AG10803 (cell line): Measurements from ENCODE around the gene ITPRID2.

Source experiments
- DNase-seq: peaks from one replicate; pipeline ENCODE4 v3.0.0; 2010; ENCODE audit warnings: low read depth
- H3K4me3 ChIP-seq: 2 replicates; pipeline ENCODE4 v1.5.1; 2011; ENCODE audit warnings: mild to moderate bottlenecking, low read length, control low read depth
- TF ChIP-seq, protein P1 (sequence below): conservative IDR thresholded peaks from 2 replicates; pipeline ENCODE4 v1.5.1; 2011; ENCODE audit warnings: mild to moderate bottlenecking, low read length, control low read depth, inconsistent platforms

Gene ITPRID2

DNA sequence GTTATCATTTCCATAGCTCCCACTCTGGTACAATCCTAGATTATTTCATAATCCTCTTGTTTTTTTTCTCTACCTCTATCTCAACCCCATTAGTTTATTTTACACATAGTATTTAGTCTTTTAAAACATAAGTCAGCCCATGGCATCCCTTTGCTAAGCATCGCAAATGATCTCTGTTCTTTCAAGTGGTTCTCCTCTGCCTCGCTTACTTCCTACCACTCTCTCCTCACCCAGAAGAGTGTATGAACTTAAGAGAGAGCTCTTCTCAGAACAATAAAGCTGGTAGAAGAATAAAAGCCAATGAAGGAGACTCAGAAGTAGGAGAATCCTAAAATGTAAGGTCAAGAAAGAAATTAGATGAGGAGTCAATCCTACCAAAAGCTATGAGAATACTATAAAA, 12.2 kb upstream of the ITPRID2 start:
- H3K4me3 ChIP-seq, result no peak overlapping the region
- no peak for DNase-seq
- TF ChIP-seq, protein P1, sequence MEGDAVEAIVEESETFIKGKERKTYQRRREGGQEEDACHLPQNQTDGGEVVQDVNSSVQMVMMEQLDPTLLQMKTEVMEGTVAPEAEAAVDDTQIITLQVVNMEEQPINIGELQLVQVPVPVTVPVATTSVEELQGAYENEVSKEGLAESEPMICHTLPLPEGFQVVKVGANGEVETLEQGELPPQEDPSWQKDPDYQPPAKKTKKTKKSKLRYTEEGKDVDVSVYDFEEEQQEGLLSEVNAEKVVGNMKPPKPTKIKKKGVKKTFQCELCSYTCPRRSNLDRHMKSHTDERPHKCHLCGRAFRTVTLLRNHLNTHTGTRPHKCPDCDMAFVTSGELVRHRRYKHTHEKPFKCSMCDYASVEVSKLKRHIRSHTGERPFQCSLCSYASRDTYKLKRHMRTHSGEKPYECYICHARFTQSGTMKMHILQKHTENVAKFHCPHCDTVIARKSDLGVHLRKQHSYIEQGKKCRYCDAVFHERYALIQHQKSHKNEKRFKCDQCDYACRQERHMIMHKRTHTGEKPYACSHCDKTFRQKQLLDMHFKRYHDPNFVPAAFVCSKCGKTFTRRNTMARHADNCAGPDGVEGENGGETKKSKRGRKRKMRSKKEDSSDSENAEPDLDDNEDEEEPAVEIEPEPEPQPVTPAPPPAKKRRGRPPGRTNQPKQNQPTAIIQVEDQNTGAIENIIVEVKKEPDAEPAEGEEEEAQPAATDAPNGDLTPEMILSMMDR, result no peak

DNA sequence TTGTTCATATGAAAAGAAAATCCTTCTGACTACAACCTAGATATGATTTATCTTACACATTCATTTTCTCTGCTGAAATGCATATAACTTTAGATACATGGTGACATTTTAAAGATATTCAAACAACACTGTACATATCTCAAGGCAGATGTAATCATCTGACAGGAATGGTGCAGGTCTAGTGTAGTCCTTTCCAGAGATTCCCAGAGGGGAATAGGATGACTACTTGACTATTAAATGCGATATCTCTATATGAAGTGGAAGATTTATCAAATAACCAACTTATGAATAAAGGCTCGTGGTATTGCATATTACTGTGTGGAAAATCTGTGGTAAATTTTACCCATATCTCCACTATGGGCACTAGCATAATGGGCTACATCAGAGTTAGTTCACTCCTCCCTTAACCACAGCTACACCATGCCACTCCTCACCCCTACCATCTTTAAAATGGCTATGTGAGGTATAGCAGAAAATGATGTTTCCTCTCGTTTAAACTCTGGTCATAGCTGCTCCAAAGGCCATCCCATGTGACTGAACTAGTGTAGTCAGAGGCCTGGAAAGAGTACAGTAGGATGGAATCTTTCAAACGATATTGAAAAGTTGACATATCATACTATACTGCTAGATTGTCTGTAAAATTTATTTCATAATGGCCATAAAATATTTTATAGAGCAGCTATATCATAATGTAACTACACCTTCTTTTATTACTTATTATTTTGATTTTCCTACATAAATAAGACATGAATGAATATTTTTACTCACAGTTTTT, 9.1 kb upstream of the ITPRID2 start:
- TF ChIP-seq, protein P1, result no peak
- DNase-seq, result no peak
- no peak overlapping the region for H3K4me3 ChIP-seq

DNA sequence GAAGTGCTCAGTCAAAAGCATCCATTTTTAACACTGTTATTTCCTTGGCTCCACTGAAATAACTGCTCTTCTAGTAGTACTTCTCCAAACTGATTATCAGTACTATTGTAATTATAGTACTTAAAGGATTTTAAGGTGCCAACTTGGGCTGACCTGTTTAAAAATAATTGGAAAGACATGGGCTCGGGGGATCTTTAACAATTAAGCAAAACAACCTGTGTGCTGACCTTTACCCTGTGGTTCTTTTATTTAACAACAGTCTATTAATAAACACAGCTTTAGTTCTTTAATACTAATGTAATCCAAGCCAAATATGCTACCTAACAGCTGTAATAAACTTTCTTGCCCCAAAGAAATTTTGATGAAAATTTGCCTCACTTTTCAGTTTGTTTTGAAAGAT, 6.9 kb upstream of the ITPRID2 start:
- H3K4me3 ChIP-seq, result no peak overlapping the region
- TF ChIP-seq, protein P1, result no peak

DNA sequence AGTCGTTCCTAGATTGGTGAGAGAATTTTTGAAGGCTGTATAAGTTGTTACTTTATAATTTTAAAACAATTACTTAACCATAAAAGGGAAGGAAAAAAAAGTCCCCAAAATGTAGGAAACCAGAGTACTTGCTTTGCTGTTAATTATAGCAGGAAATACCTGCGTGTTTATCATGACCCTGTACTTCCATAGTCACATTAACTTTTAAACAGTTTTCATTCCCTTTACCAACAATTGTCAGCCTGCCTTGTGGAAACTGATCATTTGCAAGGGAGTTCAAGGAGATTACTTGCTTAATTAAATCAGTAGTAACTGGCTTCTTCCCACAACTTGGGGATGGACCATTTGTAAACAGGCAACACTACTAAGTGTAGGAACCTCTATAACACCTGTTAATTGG, 6.4 kb upstream of the ITPRID2 start:
- H3K4me3 ChIP-seq, result no peak overlapping the region
- TF ChIP-seq, protein P1, result no peak
- DNase-seq, result no peak

More for the DNA sequence above, 6.9 kb upstream of the ITPRID2 start:
- DNase-seq, result no peak

DNA sequence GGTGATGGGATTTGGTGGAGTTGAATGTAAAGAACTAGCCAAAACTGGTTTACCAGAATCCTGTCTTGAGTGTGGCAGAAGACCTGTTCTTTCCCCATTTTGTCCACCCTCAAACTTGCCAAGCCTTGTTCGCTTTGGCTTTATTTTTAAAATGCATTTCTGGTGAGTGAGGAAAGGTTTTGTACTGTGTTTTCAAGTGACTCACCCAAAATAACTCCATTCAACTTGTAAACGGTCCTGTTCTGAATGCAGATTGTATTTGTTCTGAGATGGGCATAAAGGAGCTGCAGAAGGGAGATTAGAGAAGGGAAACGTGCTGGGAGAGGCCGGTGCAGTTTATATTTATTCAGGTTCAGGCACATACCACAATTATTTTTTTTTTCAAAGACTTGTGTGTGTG, 5.3 kb upstream of the ITPRID2 start:
- no peak for DNase-seq
- TF ChIP-seq, protein P1, result no peak
- H3K4me3 ChIP-seq, result no peak overlapping the region

DNA sequence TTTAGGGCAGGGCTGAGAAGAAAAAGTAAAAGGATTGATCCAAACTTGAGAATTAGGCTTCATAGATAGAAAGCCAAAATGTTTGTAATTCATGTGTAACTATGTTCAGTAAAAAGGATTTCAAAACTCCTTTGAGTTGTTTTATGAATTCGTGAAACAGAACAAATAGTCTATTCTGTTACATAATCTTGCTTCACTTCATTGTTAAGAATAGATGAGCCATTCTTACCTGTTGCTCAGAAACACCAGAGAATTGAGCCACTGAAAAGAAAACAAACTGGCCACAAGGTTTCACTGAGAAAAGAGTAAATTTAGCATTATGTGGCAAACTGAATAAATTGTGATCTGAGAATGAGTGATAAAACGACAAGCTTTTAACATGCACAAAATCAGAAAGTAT, 4.5 kb upstream of the ITPRID2 start:
- TF ChIP-seq, protein P1, result no peak
- DNase-seq, result no peak
- H3K4me3 ChIP-seq, result no peak overlapping the region

DNA sequence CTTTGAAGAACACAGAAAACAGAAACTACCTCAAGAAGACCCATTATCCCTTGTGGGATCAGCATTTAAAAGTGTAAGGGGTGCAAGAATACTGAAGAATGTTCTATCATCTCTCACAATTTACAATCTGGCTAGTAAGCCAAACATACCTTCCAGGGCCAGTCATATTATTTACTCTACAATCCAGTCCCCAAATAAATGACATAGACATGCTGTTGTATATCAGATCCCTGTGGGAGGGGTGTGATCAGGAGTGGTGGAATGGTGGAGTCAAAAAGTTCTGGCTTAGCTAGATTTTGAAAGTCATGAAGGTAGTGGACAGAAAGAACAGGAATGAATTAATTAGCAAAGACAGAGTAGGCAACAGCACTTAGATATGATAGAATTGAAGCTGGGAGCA, 1.8 kb upstream of the ITPRID2 start:
- TF ChIP-seq, protein P1, result no peak
- no peak overlapping the region for H3K4me3 ChIP-seq
- no peak for DNase-seq
